ENCODE measurements around the gene NUP62. TPM values are rescaled to one million over a fixed set of nuclear protein-coding genes. Genes with fewer than 3 reads are reported as not detected.

Gene NUP62
- polyA plus RNA-seq, 5 donors, result 52.9 to 69.1 (median 62.4) TPM

Other genes with a start within 250 kb of the NUP62 start
- 1 to 10 TPM in 4 of 5 donors, under 1 TPM in 1; 0.76 to 2.8 (median 1.3) TPM for gene ADM5, start 239.9 kb downstream of the NUP62 start, polyA plus RNA-seq (ENCODE audit: insufficient read depth in 1 of 5, insufficient read length in 5 of 5, low replicate concordance in 1 of 5)
- 10 to 100 TPM; 24.3 to 34.0 (median 27.8) TPM for gene CPT1C, start 238.4 kb downstream of the NUP62 start, polyA plus RNA-seq (ENCODE audit: insufficient read depth in 1 of 5, insufficient read length in 5 of 5, low replicate concordance in 1 of 5)
- gene TSKS, start 166.2 kb downstream of the NUP62 start, polyA plus RNA-seq (ENCODE audit: insufficient read depth in 1 of 5, insufficient read length in 5 of 5, low replicate concordance in 1 of 5), result under 1 TPM; 0.16 to 0.36 (median 0.28) TPM
- gene AP2A1, start 162.5 kb downstream of the NUP62 start, polyA plus RNA-seq (ENCODE audit: insufficient read depth in 1 of 5, insufficient read length in 5 of 5, low replicate concordance in 1 of 5), result 10 to 100 TPM; 47.8 to 87.2 (median 57.3) TPM
- gene FUZ, start 116.2 kb downstream of the NUP62 start, polyA plus RNA-seq (ENCODE audit: insufficient read depth in 1 of 5, insufficient read length in 5 of 5, low replicate concordance in 1 of 5), result 10 to 100 TPM; 21.6 to 28.9 (median 27.2) TPM
- gene MED25, start 111.2 kb downstream of the NUP62 start, polyA plus RNA-seq (ENCODE audit: insufficient read depth in 1 of 5, insufficient read length in 5 of 5, low replicate concordance in 1 of 5), result 10 to 100 TPM; 45.4 to 63.8 (median 54.8) TPM
- 100 to 1,000 TPM; 207 to 317 (median 259) TPM for gene PTOV1, start 78.3 kb downstream of the NUP62 start, polyA plus RNA-seq (ENCODE audit: insufficient read depth in 1 of 5, insufficient read length in 5 of 5, low replicate concordance in 1 of 5)
- 10 to 100 TPM; 54.1 to 76.4 (median 59.0) TPM for gene PNKP, start 61.9 kb downstream of the NUP62 start, polyA plus RNA-seq (ENCODE audit: insufficient read depth in 1 of 5, insufficient read length in 5 of 5, low replicate concordance in 1 of 5)
- 10 to 100 TPM; 26.9 to 49.1 (median 29.9) TPM for gene AKT1S1, start 52.1 kb downstream of the NUP62 start, polyA plus RNA-seq (ENCODE audit: insufficient read depth in 1 of 5, insufficient read length in 5 of 5, low replicate concordance in 1 of 5)
- 10 to 100 TPM; 32.2 to 49.5 (median 48.3) TPM for gene TBC1D17, start 51.8 kb downstream of the NUP62 start, polyA plus RNA-seq (ENCODE audit: insufficient read depth in 1 of 5, insufficient read length in 5 of 5, low replicate concordance in 1 of 5)
- gene IL4I1, start 32.6 kb downstream of the NUP62 start, polyA plus RNA-seq (ENCODE audit: insufficient read depth in 1 of 5, insufficient read length in 5 of 5, low replicate concordance in 1 of 5), result 1 to 10 TPM; 1.0 to 2.1 (median 1.5) TPM
- gene ATF5, start 299 bp downstream of the NUP62 start, polyA plus RNA-seq (ENCODE audit: insufficient read depth in 1 of 5, insufficient read length in 5 of 5, low replicate concordance in 1 of 5), result 10 to 100 TPM; 20.8 to 38.5 (median 22.9) TPM
- under 1 TPM; 0.23 to 0.97 (median 0.52) TPM for gene SIGLEC11, start 31.7 kb upstream of the NUP62 start, polyA plus RNA-seq (ENCODE audit: insufficient read depth in 1 of 5, insufficient read length in 5 of 5, low replicate concordance in 1 of 5)
- gene VRK3, start 95.9 kb upstream of the NUP62 start, polyA plus RNA-seq (ENCODE audit: insufficient read depth in 1 of 5, insufficient read length in 5 of 5, low replicate concordance in 1 of 5), result 10 to 100 TPM; 36.4 to 45.5 (median 42.5) TPM
- gene ZNF473, start 96.5 kb upstream of the NUP62 start, polyA plus RNA-seq (ENCODE audit: insufficient read depth in 1 of 5, insufficient read length in 5 of 5, low replicate concordance in 1 of 5), result 10 to 100 TPM; 13.2 to 15.7 (median 14.3) TPM
- gene IZUMO2, start 233.8 kb upstream of the NUP62 start, polyA plus RNA-seq (ENCODE audit: insufficient read depth in 1 of 5, insufficient read length in 5 of 5, low replicate concordance in 1 of 5), result 1 to 10 TPM in 3 of 5 donors, under 1 TPM in 2; 0.87 to 1.5 (median 1.2) TPM

Measured in right lung (tissue), 5 donors.